Measurements from ENCODE around the gene SCAMP3.

DNA sequence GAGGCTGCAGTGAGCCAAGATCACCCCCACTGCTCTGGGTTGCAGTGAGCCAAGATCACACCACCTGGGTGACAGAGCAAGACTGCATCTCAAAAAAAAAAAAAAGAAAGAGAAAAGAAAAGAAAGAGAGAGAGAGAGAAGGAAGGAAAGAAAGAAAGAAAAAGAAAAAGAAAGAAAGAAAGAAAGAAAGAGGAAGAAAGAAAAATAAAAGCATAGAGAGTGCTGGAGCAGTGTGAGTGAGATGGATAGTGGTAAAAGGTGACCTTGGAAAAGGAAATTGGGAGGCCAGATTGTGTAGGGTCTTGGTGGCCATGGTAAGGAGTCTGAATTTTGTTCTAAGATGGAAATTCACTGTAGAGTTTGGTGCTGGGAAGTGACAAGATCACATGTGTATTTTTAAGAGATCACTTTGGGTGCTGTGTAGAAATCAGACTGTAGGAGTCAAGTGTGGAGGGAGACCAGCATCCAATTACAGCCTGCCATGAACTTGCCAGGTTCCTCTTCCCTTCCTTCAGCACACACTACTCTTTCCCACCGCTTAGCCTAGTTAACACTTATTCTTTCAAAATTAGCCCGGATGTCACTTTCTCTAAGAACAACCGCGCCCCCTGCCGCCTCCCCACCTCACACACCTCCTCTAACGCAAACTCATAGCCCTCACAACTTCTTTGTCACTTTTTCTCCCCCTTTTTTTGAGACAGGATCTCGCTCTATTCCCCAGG lies 35.8 kb downstream of the SCAMP3 start:
- TF ChIP-seq, protein P1, sequence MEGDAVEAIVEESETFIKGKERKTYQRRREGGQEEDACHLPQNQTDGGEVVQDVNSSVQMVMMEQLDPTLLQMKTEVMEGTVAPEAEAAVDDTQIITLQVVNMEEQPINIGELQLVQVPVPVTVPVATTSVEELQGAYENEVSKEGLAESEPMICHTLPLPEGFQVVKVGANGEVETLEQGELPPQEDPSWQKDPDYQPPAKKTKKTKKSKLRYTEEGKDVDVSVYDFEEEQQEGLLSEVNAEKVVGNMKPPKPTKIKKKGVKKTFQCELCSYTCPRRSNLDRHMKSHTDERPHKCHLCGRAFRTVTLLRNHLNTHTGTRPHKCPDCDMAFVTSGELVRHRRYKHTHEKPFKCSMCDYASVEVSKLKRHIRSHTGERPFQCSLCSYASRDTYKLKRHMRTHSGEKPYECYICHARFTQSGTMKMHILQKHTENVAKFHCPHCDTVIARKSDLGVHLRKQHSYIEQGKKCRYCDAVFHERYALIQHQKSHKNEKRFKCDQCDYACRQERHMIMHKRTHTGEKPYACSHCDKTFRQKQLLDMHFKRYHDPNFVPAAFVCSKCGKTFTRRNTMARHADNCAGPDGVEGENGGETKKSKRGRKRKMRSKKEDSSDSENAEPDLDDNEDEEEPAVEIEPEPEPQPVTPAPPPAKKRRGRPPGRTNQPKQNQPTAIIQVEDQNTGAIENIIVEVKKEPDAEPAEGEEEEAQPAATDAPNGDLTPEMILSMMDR (conservative IDR thresholded peaks at IDR 0.05 in 1 of 2, IDR thresholded peaks at IDR 0.05 in 1 of 2; ENCODE audit: extremely low read depth in 1 of 2, insufficient read depth in 1 of 2, low read depth in 1 of 2, low read length in 2 of 2): peak; percentile 33 to 59
- no peak for TF ChIP-seq EZH2 (IDR thresholded peaks at IDR 0.05; ENCODE audit: borderline replicate concordance, low read length)

Data from mammary epithelial cell (primary cell).